Measurements from ENCODE around the gene MRPS27. TPM values are rescaled to one million over a fixed set of nuclear protein-coding genes. Genes with fewer than 3 reads are reported as not detected.

The MRPS27 gene
- total and polyA plus RNA-seq, 2 of the 4 experiments (the other 2 are of a cell fraction), result 46.9 to 90.5 TPM

GRCh38 chr5:72269411-72269780 lies 50.6 kb downstream of the MRPS27 start:
- Histone ChIP-seq H3K9ac (ENCODE audit: low read depth, low read length) (no peak overlapping the region), H2AK5ac (ENCODE audit: low read depth, low read length) (no peak overlapping the region), H3K9me1 (ENCODE audit: insufficient read depth, low read length) (peaks cover 5% of the 10 kb centered on the region), H3K9me3 (ENCODE audit: control insufficient read depth, insufficient read depth, low read length) (no peaks in the 10 kb centered on the region), H4K8ac (ENCODE audit: low read depth in 2 of 2, low read length in 2 of 2) (no peak overlapping the region), H3K4me2 (ENCODE audit: low read depth, low read length) (no peak overlapping the region), H3K79me1 (ENCODE audit: low read depth in 1 of 2, low read length in 2 of 2) (peaks cover 28 to 36% of the 10 kb centered on the region in 2 experiments), H4K91ac (ENCODE audit: insufficient read depth, low read depth, low read length) (no peak overlapping the region), H3K4me3 (ENCODE audit: insufficient read depth, low read depth, low read length) (no peak overlapping the region), H3K4me1 (ENCODE audit: control insufficient read depth, insufficient read depth, low read length) (0 out of 2 replicates have a peak, but pooled peaks cover 2% of the 10 kb centered on the region), H3K27ac (ENCODE audit: insufficient read depth, low read length) (no peak overlapping the region), H4K20me1 (ENCODE audit: insufficient read depth, low read length) (peaks cover 3% of the 10 kb centered on the region; the same call in 1 of the 2 replicates), H4K5ac (ENCODE audit: low read depth, low read length) (no peak overlapping the region), H2BK120ac (ENCODE audit: low read depth, low read length) (no peak overlapping the region), H2BK15ac (ENCODE audit: low read depth, low read length) (no peak overlapping the region), H3K14ac (replicated peaks; ENCODE audit: low read depth, low read length) (no peak overlapping the region), H3K36me3 (ENCODE audit: control insufficient read depth, insufficient read depth, low read length) (no peaks in the 10 kb centered on the region), H3K4ac (ENCODE audit: low read depth, low read length) (no peak overlapping the region), H2BK20ac (ENCODE audit: low read depth, low read length) (no peak overlapping the region), H2BK5ac (ENCODE audit: low read depth, low read length, poor library complexity, severe bottlenecking) (no peak overlapping the region), H3K27me3 (ENCODE audit: control insufficient read depth, insufficient read depth, low read length) (no peaks in the 10 kb centered on the region), H3K23ac (ENCODE audit: low read depth, low read length) (no peak overlapping the region), H3K18ac (ENCODE audit: low read depth, low read length) (no peak overlapping the region), H2AFZ (replicated peaks; ENCODE audit: low read length, poor library complexity) (no peak overlapping the region), H2AK9ac (replicated peaks; ENCODE audit: low read depth, low read length, poor library complexity) (no peak overlapping the region), H3K56ac (ENCODE audit: extremely low read depth, insufficient read depth, low read length) (no peak overlapping the region)
- ATAC-seq (ENCODE audit: low read depth), result no peak
- in situ Hi-C loops (cut with MboI; ENCODE audit: low sequenced_read_pairs) (no loop called here), dilution Hi-C loops (cut with HindIII; ENCODE audit: low sequenced_read_pairs, unreplicated experiment) (no loop called here), intact Hi-C loops (cut with micrococcal nuclease) (no loop called here)
- DNase-seq, result no peak
- CTCF ChIA-PET, result interaction anchor here (1.8 kb wide), 1 partner anchor 11 kb away, joined by 4 read pairs; no protein-coding TSS in a partner anchor
- POLR2A ChIA-PET (ENCODE audit: unreplicated experiment), result no interaction called here
- TF ChIP-seq RFX5 (IDR thresholded peaks at IDR 0.05; ENCODE audit: low read depth, low read length) (no peak), CHD1 (IDR thresholded peaks at IDR 0.05; ENCODE audit: low read depth, low read length) (no peak), SMC3 (IDR thresholded peaks at IDR 0.05; ENCODE audit: low read depth, low read length) (no peak), MAFK (IDR thresholded peaks at IDR 0.05; ENCODE audit: low read depth, low read length) (no peak), ELK1 (IDR thresholded peaks at IDR 0.05; ENCODE audit: borderline replicate concordance, low read depth, low read length) (no peak), USF2 (IDR thresholded peaks at IDR 0.05; ENCODE audit: low read depth, low read length) (no peak), RCOR1 (IDR thresholded peaks at IDR 0.05; ENCODE audit: insufficient replicate concordance, low read length) (no peak), FOS (IDR thresholded peaks at IDR 0.05; ENCODE audit: low read depth, low read length) (no peak), RAD21 (IDR thresholded peaks at IDR 0.05; ENCODE audit: low read length) (no peak), POLR2A (IDR thresholded peaks at IDR 0.05; ENCODE audit: low read depth, low read length) (no peak), CEBPB (IDR thresholded peaks at IDR 0.05; ENCODE audit: low read depth, low read length) (no peak), CTCF (conservative IDR thresholded peaks at IDR 0.05; ENCODE audit: low read depth, low read length) (no peak), MAZ (IDR thresholded peaks at IDR 0.05; ENCODE audit: borderline replicate concordance, low read depth, low read length) (no peak), NFE2L2 (IDR thresholded peaks at IDR 0.05; ENCODE audit: low read depth, low read length) (no peak), MXI1 (IDR thresholded peaks at IDR 0.05; ENCODE audit: borderline replicate concordance, low read depth, low read length) (no peak), BHLHE40 (IDR thresholded peaks at IDR 0.05; ENCODE audit: low read depth, low read length) (no peak)
- no CpG with 5 or more reads among the region's 1 CpG for WGBS, 2 experiments (ENCODE audit: extremely low coverage in 2 of 2, insufficient read length in 1 of 2)
- BruUV-seq (replicated peaks), result no TSS peak
